ENCODE data around the gene PLCB1.

PLCB1 gene

GRCh38 chr20:8547968-8548588 is 416.0 kb downstream of the PLCB1 start:
- no peaks in the 10 kb centered on the region for H3K4me1 Mint-ChIP-seq
- ATAC-seq (ENCODE audit: low read depth) (no peak), DNase-seq (ENCODE audit: low spot score in 2 of 2) (no peak)
- peaks cover 3% of the 10 kb centered on the region for H3K27me3 Mint-ChIP-seq
- no peaks in the 10 kb centered on the region for H3K36me3 Mint-ChIP-seq
- no peak overlapping the region for H3K27ac Mint-ChIP-seq
- no peak overlapping the region for H3K4me3 Mint-ChIP-seq
- H3K9me3 Mint-ChIP-seq, result peaks cover 4% of the 10 kb centered on the region

- no peak overlapping the region for H3K4me3 Mint-ChIP-seq
- no peaks in the 10 kb centered on the region for H3K36me3 Mint-ChIP-seq
- no peak for ATAC-seq (ENCODE audit: low read depth)
- H3K27me3 Mint-ChIP-seq, result peaks cover 3% of the 10 kb centered on the region
- no peak for DNase-seq (ENCODE audit: low spot score in 2 of 2)
- no peak overlapping the region for H3K27ac Mint-ChIP-seq
- no peaks in the 10 kb centered on the region for H3K4me1 Mint-ChIP-seq
- H3K9me3 Mint-ChIP-seq, result peaks cover 4% of the 10 kb centered on the region
These were observed 417.1 kb downstream of the PLCB1 start for GRCh38 chr20:8549192-8549591.

- H3K36me3 Mint-ChIP-seq, result no peaks in the 10 kb centered on the region
- no peak overlapping the region for H3K4me3 Mint-ChIP-seq
- H3K27ac Mint-ChIP-seq, result no peak overlapping the region
- H3K4me1 Mint-ChIP-seq, result no peaks in the 10 kb centered on the region
- ATAC-seq (ENCODE audit: low read depth), result no peak
- H3K27me3 Mint-ChIP-seq, result no peaks in the 10 kb centered on the region
- H3K9me3 Mint-ChIP-seq, result peaks cover 11% of the 10 kb centered on the region
- no peak for DNase-seq (ENCODE audit: low spot score in 2 of 2)
These were observed 425.6 kb downstream of the PLCB1 start for GRCh38 chr20:8557711-8558110.

GRCh38 chr20:8562356-8562755 is 430.3 kb downstream of the PLCB1 start:
- Mint-ChIP-seq H3K36me3 (no peaks in the 10 kb centered on the region), H3K27me3 (no peaks in the 10 kb centered on the region), H3K4me1 (no peaks in the 10 kb centered on the region), H3K4me3 (no peak overlapping the region), H3K27ac (no peak overlapping the region), H3K9me3 (peaks cover 4% of the 10 kb centered on the region)
- DNase-seq (ENCODE audit: low spot score in 2 of 2), result no peak
- no peak for ATAC-seq (ENCODE audit: low read depth)

GRCh38 chr20:8568075-8568474 is 436.0 kb downstream of the PLCB1 start:
- DNase-seq (ENCODE audit: low spot score in 2 of 2), result no peak
- Mint-ChIP-seq H3K4me3 (no peak overlapping the region), H3K27me3 (peaks cover 1% of the 10 kb centered on the region), H3K27ac (no peak overlapping the region), H3K9me3 (no peaks in the 10 kb centered on the region), H3K4me1 (no peaks in the 10 kb centered on the region), H3K36me3 (no peaks in the 10 kb centered on the region)
- ATAC-seq (ENCODE audit: low read depth), result no peak

GRCh38 chr20:8569766-8570165 is 437.7 kb downstream of the PLCB1 start:
- no peak for ATAC-seq (ENCODE audit: low read depth)
- Mint-ChIP-seq H3K4me1 (no peaks in the 10 kb centered on the region), H3K36me3 (no peaks in the 10 kb centered on the region), H3K27ac (no peak overlapping the region), H3K4me3 (no peak overlapping the region), H3K27me3 (peaks cover 2% of the 10 kb centered on the region), H3K9me3 (no peaks in the 10 kb centered on the region)
- no peak for DNase-seq (ENCODE audit: low spot score in 2 of 2)

GRCh38 chr20:8571611-8572010 is 439.5 kb downstream of the PLCB1 start:
- Mint-ChIP-seq H3K4me3 (no peak overlapping the region), H3K27ac (no peak overlapping the region)

GRCh38 chr20:8573686-8574085 is 441.6 kb downstream of the PLCB1 start:
- ATAC-seq (ENCODE audit: low read depth) (no peak), DNase-seq (ENCODE audit: low spot score in 2 of 2) (no peak)
- Mint-ChIP-seq H3K27ac (no peak overlapping the region), H3K9me3 (no peaks in the 10 kb centered on the region), H3K4me3 (no peak overlapping the region), H3K36me3 (no peaks in the 10 kb centered on the region), H3K4me1 (no peaks in the 10 kb centered on the region), H3K27me3 (peaks cover 2% of the 10 kb centered on the region)

More at GRCh38 chr20:8571611-8572010, 439.5 kb downstream of the PLCB1 start:
- H3K27me3 Mint-ChIP-seq, result peaks cover 2% of the 10 kb centered on the region
- no peaks in the 10 kb centered on the region for H3K36me3 Mint-ChIP-seq
- DNase-seq (ENCODE audit: low spot score in 2 of 2) (no peak), ATAC-seq (ENCODE audit: low read depth) (no peak)
- H3K4me1 Mint-ChIP-seq, result no peaks in the 10 kb centered on the region
- H3K9me3 Mint-ChIP-seq, result no peaks in the 10 kb centered on the region

- H3K9me3 Mint-ChIP-seq, result no peaks in the 10 kb centered on the region
- no peak overlapping the region for H3K4me3 Mint-ChIP-seq
- H3K36me3 Mint-ChIP-seq, result no peaks in the 10 kb centered on the region
- no peaks in the 10 kb centered on the region for H3K4me1 Mint-ChIP-seq
- H3K27ac Mint-ChIP-seq, result no peak overlapping the region
- ATAC-seq (ENCODE audit: low read depth) (no peak), DNase-seq (ENCODE audit: low spot score in 2 of 2) (no peak)
- H3K27me3 Mint-ChIP-seq, result peaks cover 2% of the 10 kb centered on the region
These were observed 443.0 kb downstream of the PLCB1 start for GRCh38 chr20:8575114-8575513.

GRCh38 chr20:8578161-8578865 is 446.2 kb downstream of the PLCB1 start:
- Mint-ChIP-seq H3K36me3 (no peaks in the 10 kb centered on the region), H3K9me3 (no peaks in the 10 kb centered on the region), H3K4me1 (no peaks in the 10 kb centered on the region), H3K27me3 (no peaks in the 10 kb centered on the region), H3K4me3 (no peak overlapping the region), H3K27ac (no peak overlapping the region)
- DNase-seq (ENCODE audit: low spot score in 2 of 2), result no peak
- ATAC-seq (ENCODE audit: low read depth), result no peak

GRCh38 chr20:8579035-8579434 is 447.0 kb downstream of the PLCB1 start:
- ATAC-seq (ENCODE audit: low read depth), result no peak

GRCh38 chr20:8581446-8582183 is 449.5 kb downstream of the PLCB1 start:
- no peak overlapping the region for H3K27ac Mint-ChIP-seq
- ATAC-seq (ENCODE audit: low read depth), result no peak

More at GRCh38 chr20:8579035-8579434, 447.0 kb downstream of the PLCB1 start:
- Mint-ChIP-seq H3K4me1 (no peaks in the 10 kb centered on the region), H3K4me3 (no peak overlapping the region), H3K27ac (no peak overlapping the region), H3K9me3 (no peaks in the 10 kb centered on the region), H3K27me3 (no peaks in the 10 kb centered on the region), H3K36me3 (no peaks in the 10 kb centered on the region)
- no peak for DNase-seq (ENCODE audit: low spot score in 2 of 2)

GRCh38 chr20:8583012-8583565 is 451.0 kb downstream of the PLCB1 start:
- Mint-ChIP-seq H3K27ac (no peak overlapping the region), H3K4me3 (no peak overlapping the region), H3K27me3 (no peaks in the 10 kb centered on the region), H3K36me3 (no peaks in the 10 kb centered on the region), H3K9me3 (no peaks in the 10 kb centered on the region), H3K4me1 (no peaks in the 10 kb centered on the region)
- no peak for ATAC-seq (ENCODE audit: low read depth)
- no peak for DNase-seq (ENCODE audit: low spot score in 2 of 2)

More at GRCh38 chr20:8581446-8582183, 449.5 kb downstream of the PLCB1 start:
- H3K4me3 Mint-ChIP-seq, result no peak overlapping the region
- H3K36me3 Mint-ChIP-seq, result no peaks in the 10 kb centered on the region
- no peaks in the 10 kb centered on the region for H3K9me3 Mint-ChIP-seq
- H3K4me1 Mint-ChIP-seq, result no peaks in the 10 kb centered on the region
- DNase-seq (ENCODE audit: low spot score in 2 of 2), result no peak
- H3K27me3 Mint-ChIP-seq, result no peaks in the 10 kb centered on the region

- no peak overlapping the region for H3K4me3 Mint-ChIP-seq
- DNase-seq (ENCODE audit: low spot score in 2 of 2), result no peak
- no peaks in the 10 kb centered on the region for H3K36me3 Mint-ChIP-seq
- no peaks in the 10 kb centered on the region for H3K27me3 Mint-ChIP-seq
- H3K27ac Mint-ChIP-seq, result no peak overlapping the region
- H3K4me1 Mint-ChIP-seq, result no peaks in the 10 kb centered on the region
- no peak for ATAC-seq (ENCODE audit: low read depth)
- no peaks in the 10 kb centered on the region for H3K9me3 Mint-ChIP-seq
These were observed 451.5 kb downstream of the PLCB1 start for GRCh38 chr20:8583566-8584043.
